Measurements from ENCODE around the gene EDIL3. TPM values are rescaled to one million over a fixed set of nuclear protein-coding genes. Genes with fewer than 3 reads are reported as not detected.

Gene EDIL3
- total and polyA plus RNA-seq, 9 of the 15 experiments (the other 6 are each of a cell fraction or from before 2014, with no cell fraction given): 0.09 TPM; not detected in 8

DNA sequence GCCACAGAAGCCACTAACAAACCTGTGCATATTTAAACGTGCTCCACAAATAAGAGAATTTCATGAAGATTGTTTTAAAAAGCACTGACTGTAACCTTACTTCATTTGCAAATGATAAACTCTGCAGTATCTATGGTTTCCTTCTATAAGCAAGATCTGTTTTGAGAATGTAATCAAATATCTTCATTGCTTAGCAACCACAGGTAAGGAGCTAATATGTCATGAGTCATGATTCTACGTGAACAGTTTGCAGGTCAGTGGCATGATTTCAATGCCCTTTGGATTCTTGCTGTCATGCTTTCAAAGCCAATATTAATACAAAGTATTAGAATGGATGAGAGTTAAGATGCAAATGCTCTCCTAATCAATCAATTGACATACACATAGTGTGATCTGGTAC, 325.0 kb downstream of the EDIL3 start:
- no peaks in the 10 kb centered on the region for H3K9me3 ChIP-seq (replicated peaks; ENCODE audit: control insufficient read depth, insufficient read depth, low read depth, low read length)
- WGBS (ENCODE audit: insufficient coverage, low coverage, missing lambda C conversion rate): 0% methylated on average over 2 of the region's 2 CpGs
- H3K27ac ChIP-seq (ENCODE audit: extremely low read depth, low read depth, low read length): no peak overlapping the region
- no peak overlapping the region for H3K4me2 ChIP-seq (ENCODE audit: insufficient read depth, low read length)
- POLR2A ChIA-PET: interaction anchor here (0.8 kb wide), 1 partner anchor 46 kb away, joined by 3 read pairs; no protein-coding TSS in a partner anchor
- no TSS peak for BruUV-seq (replicated peaks)
- H3K9me1 ChIP-seq (ENCODE audit: control insufficient read depth, insufficient read depth, low read length): no peaks in the 10 kb centered on the region
- no peak for TF ChIP-seq HNRNPK (IDR thresholded peaks at IDR 0.05; ENCODE audit: low read depth, low read length, poor library complexity, severe bottlenecking)
- TF ChIP-seq ZNF507 (tag; conservative IDR thresholded peaks at IDR 0.05): no peak
- TF ChIP-seq ZNF24 (IDR thresholded peaks at IDR 0.05): no peak
- TF ChIP-seq PML (IDR thresholded peaks at IDR 0.05; ENCODE audit: low read length): no peak
- no peak for TF ChIP-seq CBX3 (IDR thresholded peaks at IDR 0.05; ENCODE audit: borderline replicate concordance in 1 of 2, low read length in 2 of 2)
- TF ChIP-seq, protein P1, sequence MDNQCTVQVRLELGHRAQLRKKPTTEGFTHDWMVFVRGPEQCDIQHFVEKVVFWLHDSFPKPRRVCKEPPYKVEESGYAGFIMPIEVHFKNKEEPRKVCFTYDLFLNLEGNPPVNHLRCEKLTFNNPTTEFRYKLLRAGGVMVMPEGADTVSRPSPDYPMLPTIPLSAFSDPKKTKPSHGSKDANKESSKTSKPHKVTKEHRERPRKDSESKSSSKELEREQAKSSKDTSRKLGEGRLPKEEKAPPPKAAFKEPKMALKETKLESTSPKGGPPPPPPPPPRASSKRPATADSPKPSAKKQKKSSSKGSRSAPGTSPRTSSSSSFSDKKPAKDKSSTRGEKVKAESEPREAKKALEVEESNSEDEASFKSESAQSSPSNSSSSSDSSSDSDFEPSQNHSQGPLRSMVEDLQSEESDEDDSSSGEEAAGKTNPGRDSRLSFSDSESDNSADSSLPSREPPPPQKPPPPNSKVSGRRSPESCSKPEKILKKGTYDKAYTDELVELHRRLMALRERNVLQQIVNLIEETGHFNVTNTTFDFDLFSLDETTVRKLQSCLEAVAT (IDR thresholded peaks at IDR 0.05): no peak
- TF ChIP-seq PYGO2 (tag; IDR thresholded peaks at IDR 0.05): no peak
- no peak for TF ChIP-seq SMAD3 (CRISPR knock-in tag; conservative IDR thresholded peaks at IDR 0.05)
- TF ChIP-seq, protein P2, sequence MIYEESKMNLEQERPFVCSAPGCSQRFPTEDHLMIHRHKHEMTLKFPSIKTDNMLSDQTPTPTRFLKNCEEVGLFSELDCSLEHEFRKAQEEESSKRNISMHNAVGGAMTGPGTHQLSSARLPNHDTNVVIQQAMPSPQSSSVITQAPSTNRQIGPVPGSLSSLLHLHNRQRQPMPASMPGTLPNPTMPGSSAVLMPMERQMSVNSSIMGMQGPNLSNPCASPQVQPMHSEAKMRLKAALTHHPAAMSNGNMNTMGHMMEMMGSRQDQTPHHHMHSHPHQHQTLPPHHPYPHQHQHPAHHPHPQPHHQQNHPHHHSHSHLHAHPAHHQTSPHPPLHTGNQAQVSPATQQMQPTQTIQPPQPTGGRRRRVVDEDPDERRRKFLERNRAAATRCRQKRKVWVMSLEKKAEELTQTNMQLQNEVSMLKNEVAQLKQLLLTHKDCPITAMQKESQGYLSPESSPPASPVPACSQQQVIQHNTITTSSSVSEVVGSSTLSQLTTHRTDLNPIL (CRISPR knock-in tag; IDR thresholded peaks at IDR 0.05): no peak
- no peak for TF ChIP-seq BACH1 (tag; IDR thresholded peaks at IDR 0.05)
- no peak for DNase-seq (ENCODE audit: extremely low read depth in 1 of 4, low spot score in 3 of 4)
- no peaks in the 10 kb centered on the region for H3K27me3 ChIP-seq (ENCODE audit: control insufficient read depth in 2 of 2, insufficient read depth in 2 of 2, low read length in 2 of 2)
- no peaks in the 10 kb centered on the region for H3K79me2 ChIP-seq (ENCODE audit: control insufficient read depth, insufficient read depth, low read length)
- no peaks in the 10 kb centered on the region for H3K36me3 ChIP-seq (ENCODE audit: control insufficient read depth, insufficient read depth, low read length)
- no peak for ATAC-seq
- intact Hi-C loops (cut with micrococcal nuclease): no loop called here
- no peak overlapping the region for H3K4me3 ChIP-seq
- no peaks in the 10 kb centered on the region for H3K4me1 ChIP-seq (replicated peaks in 1 of 2; ENCODE audit: control insufficient read depth in 2 of 2, insufficient read depth in 2 of 2, low read length in 2 of 2)
- no peak overlapping the region for H3K9ac ChIP-seq (ENCODE audit: insufficient read depth in 1 of 2, low read depth in 2 of 2, low read length in 2 of 2)
- in situ Hi-C loops (cut with MboI): no loop called here
- no peaks in the 10 kb centered on the region for H4K20me1 ChIP-seq (replicated peaks; ENCODE audit: control insufficient read depth, insufficient read depth, low read length)
- FAIRE-seq: no peak
- CTCF ChIA-PET (ENCODE audit: low intra/inter-chr PET ratio): no interaction called here
- no peak overlapping the region for H2AFZ ChIP-seq (ENCODE audit: low read depth, low read length)

Measured in K562 (cell line).